Suprapubic skin (tissue), 4 donors: ENCODE data around the gene HIPK4. TPM values are rescaled to one million over a fixed set of nuclear protein-coding genes. Genes with fewer than 3 reads are reported as not detected.
"Not testable (repeated sequence)": the region's sequence is repeated elsewhere in the genome, so short reads cannot be mapped to it uniquely, and the experiment has no call there.

ENCODE experiments used
- DNase-seq, 2 donors: peaks; one replicate each; pipeline ENCODE4 v3.0.0-alpha.2; 2019; ENCODE audit warnings: low spot score in 2 of 2
- H3K27ac ChIP-seq: fragments of 200-600 bp; sonication (generic); one replicate; pipeline ENCODE4 v1.5.1; 2019
- H3K27me3 ChIP-seq: fragments of 200-600 bp; sonication (generic); one replicate; pipeline ENCODE4 v1.5.1; 2019
- H3K36me3 ChIP-seq: fragments of 200-600 bp; sonication (generic); one replicate; pipeline ENCODE4 v1.5.1; 2019
- H3K4me1 ChIP-seq: fragments of 200-600 bp; sonication (generic); one replicate; pipeline ENCODE4 v1.5.1; 2019
- H3K4me3 ChIP-seq: fragments of 200-600 bp; sonication (generic); one replicate; pipeline ENCODE4 v1.5.1; 2019; ENCODE audit warnings: mild to moderate bottlenecking
- H3K9me3 ChIP-seq: fragments of 200-600 bp; sonication (generic); one replicate; pipeline ENCODE4 v1.5.1; 2019
- EP300 ChIP-seq: sonication (generic); formaldehyde crosslinking; IDR thresholded peaks from one replicate; pipeline ENCODE4 v1.6.1; 2017; ENCODE audit warnings: antibody characterized with exemption
- POLR2A ChIP-seq, 2 donors: fragments of 450-650 bp; IDR thresholded peaks; one replicate each; pipeline ENCODE4 v1.6.1; 2017; ENCODE audit warnings: antibody characterized with exemption in 2 of 2, mild to moderate bottlenecking in 2 of 2, moderate library complexity in 2 of 2
- POLR2AphosphoS5 ChIP-seq, 3 donors: sonication (generic); formaldehyde crosslinking; IDR thresholded peaks; one replicate each; pipeline ENCODE4 v1.6.1; 2017; ENCODE audit warnings: antibody characterized with exemption in 3 of 3
- WGBS: methylation state at CpG from one replicate; pipeline ENCODE4 v1.1.5; 2018; 5-methylcytosine and 5-hydroxymethylcytosine counted together
- total RNA-seq, 4 donors: library from RNA; depleted of rRNA; stranded (reverse); fragments of >200 nt; gene quantifications; one replicate each; pipeline ENCODE4 v1.1.0, GENCODE V29; 2016
- TF ChIP-seq, protein P1 (sequence below), 2 donors: fragments of 200-600 bp in 1 of 2; fragments of 450-650 bp in 1 of 2; sonication (generic) in 1 of 2; IDR thresholded peaks; one replicate each; pipeline ENCODE4 v1.5.1; 2016 to 2019; ENCODE audit warnings: antibody characterized with exemption in 2 of 2, mild to moderate bottlenecking in 1 of 2, moderate library complexity in 1 of 2

HIPK4 gene
- total RNA-seq, 4 donors from 2014 or later, result 0.21 to 0.47 (median 0.42) TPM; not detected in 1

DNA sequence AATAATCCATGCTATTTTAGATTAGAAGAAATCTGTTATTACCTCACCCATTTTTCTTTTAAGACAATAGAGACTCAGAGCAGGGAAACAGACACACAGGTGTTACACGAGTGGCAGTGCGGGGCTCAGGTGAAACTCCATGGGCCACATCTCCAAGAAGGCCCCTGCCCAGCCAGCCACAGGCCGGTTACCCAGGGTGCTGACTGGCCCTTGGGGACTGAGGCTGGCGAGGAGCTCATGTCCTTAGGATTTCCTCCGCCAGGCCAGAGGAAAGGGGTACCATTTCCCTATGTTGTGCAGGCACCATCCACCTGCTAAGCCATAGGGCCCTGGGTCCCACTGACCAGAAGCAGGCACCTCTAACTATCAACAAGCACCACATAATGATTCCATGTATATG is 52.4 kb downstream of the HIPK4 start:
- Histone ChIP-seq H3K27me3 (no peaks in the 10 kb centered on the region), H3K9me3 (no peaks in the 10 kb centered on the region), H3K27ac (no peak overlapping the region), H3K4me3 (no peak overlapping the region), H3K36me3 (peaks cover 47% of the 10 kb centered on the region), H3K4me1 (peaks cover 17% of the 10 kb centered on the region)
- 95% methylated on average over 5 of the region's 5 CpGs for WGBS
- TF ChIP-seq EP300 (no peak), POLR2AphosphoS5 (IDR thresholded peaks at IDR 0.05) (no peak), POLR2A (IDR thresholded peaks at IDR 0.05) (no peak)
- TF ChIP-seq, protein P1, sequence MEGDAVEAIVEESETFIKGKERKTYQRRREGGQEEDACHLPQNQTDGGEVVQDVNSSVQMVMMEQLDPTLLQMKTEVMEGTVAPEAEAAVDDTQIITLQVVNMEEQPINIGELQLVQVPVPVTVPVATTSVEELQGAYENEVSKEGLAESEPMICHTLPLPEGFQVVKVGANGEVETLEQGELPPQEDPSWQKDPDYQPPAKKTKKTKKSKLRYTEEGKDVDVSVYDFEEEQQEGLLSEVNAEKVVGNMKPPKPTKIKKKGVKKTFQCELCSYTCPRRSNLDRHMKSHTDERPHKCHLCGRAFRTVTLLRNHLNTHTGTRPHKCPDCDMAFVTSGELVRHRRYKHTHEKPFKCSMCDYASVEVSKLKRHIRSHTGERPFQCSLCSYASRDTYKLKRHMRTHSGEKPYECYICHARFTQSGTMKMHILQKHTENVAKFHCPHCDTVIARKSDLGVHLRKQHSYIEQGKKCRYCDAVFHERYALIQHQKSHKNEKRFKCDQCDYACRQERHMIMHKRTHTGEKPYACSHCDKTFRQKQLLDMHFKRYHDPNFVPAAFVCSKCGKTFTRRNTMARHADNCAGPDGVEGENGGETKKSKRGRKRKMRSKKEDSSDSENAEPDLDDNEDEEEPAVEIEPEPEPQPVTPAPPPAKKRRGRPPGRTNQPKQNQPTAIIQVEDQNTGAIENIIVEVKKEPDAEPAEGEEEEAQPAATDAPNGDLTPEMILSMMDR (IDR thresholded peaks at IDR 0.05), result no peak
- DNase-seq, result no peak

DNA sequence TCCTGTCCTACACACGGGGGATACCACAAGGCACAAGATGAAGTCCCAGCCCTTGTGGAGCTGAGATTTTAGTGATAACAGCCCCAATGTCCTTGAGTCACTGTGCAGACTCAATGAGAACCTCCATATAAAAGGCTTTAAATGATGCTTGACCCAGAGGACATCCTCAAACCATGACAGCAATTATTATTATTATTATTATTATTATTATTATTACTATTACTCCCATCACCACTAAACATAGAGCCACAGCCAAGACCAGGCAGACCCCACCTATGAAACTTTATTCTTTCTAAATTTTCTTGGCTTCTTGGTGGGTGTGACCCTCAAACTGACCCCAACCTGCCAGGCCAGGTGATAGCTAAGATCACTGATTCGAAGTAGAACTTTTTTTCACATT is 52.9 kb downstream of the HIPK4 start:
- H3K27ac ChIP-seq, result no peak overlapping the region
- no peaks in the 10 kb centered on the region for H3K9me3 ChIP-seq
- peaks cover 12% of the 10 kb centered on the region for H3K4me1 ChIP-seq
- no peak for DNase-seq
- H3K27me3 ChIP-seq, result no peaks in the 10 kb centered on the region
- no peak overlapping the region for H3K4me3 ChIP-seq
- peaks cover 52% of the 10 kb centered on the region for H3K36me3 ChIP-seq
- WGBS, result 92% methylated on average over 2 of the region's 2 CpGs
- TF ChIP-seq EP300 (no peak), POLR2A (IDR thresholded peaks at IDR 0.05) (no peak)

- 100% methylated on average over 2 of the region's 2 CpGs for WGBS
- Histone ChIP-seq H3K4me3 (no peak overlapping the region), H3K27ac (no peak overlapping the region), H3K9me3 (no peaks in the 10 kb centered on the region), H3K36me3 (peaks cover 57% of the 10 kb centered on the region), H3K4me1 (peaks cover 7% of the 10 kb centered on the region), H3K27me3 (no peaks in the 10 kb centered on the region)
- no peak for DNase-seq
- TF ChIP-seq, protein P1 (IDR thresholded peaks at IDR 0.05), result no peak
- TF ChIP-seq POLR2AphosphoS5 (IDR thresholded peaks at IDR 0.05) (no peak), POLR2A (IDR thresholded peaks at IDR 0.05) (no peak), EP300 (no peak)
Observed at GRCh38 chr19:40336601-40336900, 53.4 kb downstream of the HIPK4 start.

- Histone ChIP-seq H3K4me3 (no peak overlapping the region), H3K4me1 (peaks cover 3% of the 10 kb centered on the region), H3K27me3 (no peaks in the 10 kb centered on the region), H3K9me3 (no peaks in the 10 kb centered on the region), H3K27ac (no peak overlapping the region), H3K36me3 (peaks cover 62% of the 10 kb centered on the region)
- no peak for DNase-seq
- WGBS, result 95% methylated on average over 13 of the region's 15 CpGs
- TF ChIP-seq, protein P1 (IDR thresholded peaks at IDR 0.05), result no peak
- no peak for TF ChIP-seq EP300
- TF ChIP-seq POLR2A (IDR thresholded peaks at IDR 0.05), result no peak
- no peak for TF ChIP-seq POLR2AphosphoS5 (IDR thresholded peaks at IDR 0.05)
Observed at GRCh38 chr19:40335855-40336600, 54.0 kb downstream of the HIPK4 start.

GRCh38 chr19:40335101-40335500 is 54.9 kb downstream of the HIPK4 start:
- H3K4me3 ChIP-seq, result no peak overlapping the region
- H3K9me3 ChIP-seq, result no peaks in the 10 kb centered on the region
- H3K36me3 ChIP-seq, result peaks cover 66% of the 10 kb centered on the region
- peaks cover 8% of the 10 kb centered on the region for H3K4me1 ChIP-seq
- no peak overlapping the region for H3K27ac ChIP-seq
- no peak for DNase-seq
- H3K27me3 ChIP-seq, result no peaks in the 10 kb centered on the region
- no peak for TF ChIP-seq POLR2AphosphoS5 (IDR thresholded peaks at IDR 0.05)
- TF ChIP-seq, protein P1 (IDR thresholded peaks at IDR 0.05), result no peak
- no peak for TF ChIP-seq POLR2A (IDR thresholded peaks at IDR 0.05)
- no peak for TF ChIP-seq EP300

DNA sequence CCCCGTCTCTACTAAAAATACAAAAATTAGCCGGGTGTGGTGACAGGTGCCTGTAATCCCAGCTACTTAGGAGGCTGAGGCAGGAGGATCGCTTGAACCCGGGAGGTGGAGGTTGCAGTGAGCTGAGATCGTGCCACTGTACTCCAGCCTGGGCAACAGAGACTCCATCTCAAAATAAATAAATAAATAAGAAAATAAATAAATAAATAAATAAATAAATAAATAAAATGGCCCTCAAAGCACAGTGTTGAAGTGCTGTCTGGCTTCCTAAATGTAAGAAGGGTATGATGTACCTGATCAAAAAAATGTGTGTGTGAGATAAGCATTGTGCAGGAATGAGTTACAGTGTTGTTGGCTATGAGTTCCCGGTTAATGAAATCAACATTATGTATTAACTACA is 56.9 kb downstream of the HIPK4 start:
- peaks cover 67% of the 10 kb centered on the region for H3K36me3 ChIP-seq
- not testable (repeated sequence) for H3K4me3 ChIP-seq, DNase-seq, H3K27ac ChIP-seq, H3K27me3 ChIP-seq, H3K4me1 ChIP-seq, H3K9me3 ChIP-seq
- 97% methylated on average over 6 of the region's 6 CpGs for WGBS
